MM.1S (cell line): ENCODE data around the gene WDR70.

Experiments
- DNase-seq: peaks from one replicate; pipeline ENCODE4 v3.0.0-alpha.2; 2015
- H2AFZ ChIP-seq: fragments of 300-600 bp; sonication (generic); 2 replicates; pipeline ENCODE4 v1.6.0; 2016; ENCODE audit warnings: antibody characterized with exemption, low read length
- H3F3A ChIP-seq: fragments of 300-600 bp; sonication (generic); 2 replicates; pipeline ENCODE4 v1.6.1; 2016; ENCODE audit warnings: mild to moderate bottlenecking, antibody characterized with exemption, low read length, moderate library complexity, mixed read lengths; ENCODE audit not compliant: insufficient read depth
- H3K27ac ChIP-seq: fragments of 300-600 bp; sonication (generic); 2 replicates; pipeline ENCODE4 v1.5.1; 2016; ENCODE audit warnings: mild to moderate bottlenecking, low read length
- H3K27me3 ChIP-seq: fragments of 300-600 bp; sonication (generic); replicated peaks from 2 replicates; pipeline ENCODE4 v1.6.0; 2016; ENCODE audit warnings: low read length; ENCODE audit not compliant: insufficient read depth
- H3K36me3 ChIP-seq: fragments of 300-600 bp; sonication (generic); replicated peaks from 2 replicates; pipeline ENCODE4 v1.6.1; 2016; ENCODE audit warnings: mild to moderate bottlenecking, low read length, mixed read lengths; ENCODE audit not compliant: insufficient read depth
- H3K4me1 ChIP-seq: fragments of 300-600 bp; sonication (generic); 2 replicates; pipeline ENCODE4 v1.6.1; 2016; ENCODE audit warnings: low read length, mixed read lengths
- H3K4me2 ChIP-seq: fragments of 300-600 bp; sonication (generic); 2 replicates; pipeline ENCODE4 v1.6.0; 2016; ENCODE audit warnings: low read depth, low read length
- H3K4me3 ChIP-seq: fragments of 300-600 bp; sonication (generic); 2 replicates; pipeline ENCODE4 v1.5.1; 2016; ENCODE audit warnings: low read length, mixed read lengths
- H3K79me2 ChIP-seq: fragments of 300-600 bp; sonication (generic); 2 replicates; pipeline ENCODE4 v1.6.1; 2016; ENCODE audit warnings: mixed run types, low read length, mixed read lengths
- H3K9ac ChIP-seq: fragments of 300-600 bp; sonication (generic); 2 replicates; pipeline ENCODE4 v1.6.1; 2016; ENCODE audit warnings: low read length, mixed read lengths
- H3K9me2 ChIP-seq: fragments of 300-600 bp; sonication (generic); replicated peaks from 2 replicates; pipeline ENCODE4 v1.6.1; 2016; ENCODE audit warnings: mild to moderate bottlenecking, low read length, mixed read lengths; ENCODE audit not compliant: insufficient read depth
- H3K9me3 ChIP-seq: fragments of 300-600 bp; sonication (generic); replicated peaks from 2 replicates; pipeline ENCODE4 v1.6.1; 2016; ENCODE audit warnings: mild to moderate bottlenecking, low read length, mixed read lengths; ENCODE audit not compliant: insufficient read depth
- H4K20me1 ChIP-seq: fragments of 300-600 bp; sonication (generic); 2 replicates; pipeline ENCODE4 v1.6.1; 2016; ENCODE audit warnings: mild to moderate bottlenecking, low read length, moderate library complexity, mixed read lengths; ENCODE audit not compliant: insufficient read depth
- CTCF ChIP-seq: fragments of 300-600 bp; sonication (generic); IDR thresholded peaks from 2 replicates; pipeline ENCODE4 v1.5.1; 2016; ENCODE audit warnings: antibody characterized with exemption, low read length, mixed read lengths
- EZH2 ChIP-seq: fragments of 300-600 bp; sonication (generic); optimal IDR thresholded peaks from 2 replicates; pipeline ENCODE3; 2017; ENCODE audit warnings: low read depth, mild to moderate bottlenecking, antibody characterized with exemption, low read length, mixed read lengths
- EZH2phosphoT487 ChIP-seq: fragments of 300-600 bp; sonication (generic); IDR thresholded peaks from 2 replicates; pipeline ENCODE4 v1.6.1; 2018; ENCODE audit warnings: antibody characterized with exemption, low read length

The WDR70 gene

GRCh38 chr5:37694867-37695266 lies 315.7 kb downstream of the WDR70 start:
- Histone ChIP-seq H3F3A (no peaks in the 10 kb centered on the region), H3K4me3 (no peak overlapping the region), H3K27me3 (no peaks in the 10 kb centered on the region), H3K9me3 (no peaks in the 10 kb centered on the region), H3K27ac (no peak overlapping the region), H3K4me2 (no peak overlapping the region), H2AFZ (no peak overlapping the region), H3K36me3 (no peaks in the 10 kb centered on the region), H3K9me2 (no peaks in the 10 kb centered on the region), H4K20me1 (no peaks in the 10 kb centered on the region), H3K4me1 (no peaks in the 10 kb centered on the region), H3K9ac (no peak overlapping the region), H3K79me2 (no peaks in the 10 kb centered on the region)
- TF ChIP-seq EZH2phosphoT487 = no peak
- TF ChIP-seq EZH2 = no peak
- TF ChIP-seq CTCF = no peak
- DNase-seq = no peak

- H3K4me1 ChIP-seq = no peaks in the 10 kb centered on the region
- no peaks in the 10 kb centered on the region for H4K20me1 ChIP-seq
- no peaks in the 10 kb centered on the region for H3K9me3 ChIP-seq
- no peaks in the 10 kb centered on the region for H3K27me3 ChIP-seq
- H3K4me2 ChIP-seq = no peak overlapping the region
- H3K9ac ChIP-seq = no peak overlapping the region
- no peak for DNase-seq
- H2AFZ ChIP-seq = no peak overlapping the region
- TF ChIP-seq EZH2 (no peak), CTCF (no peak), EZH2phosphoT487 (no peak)
- no peaks in the 10 kb centered on the region for H3F3A ChIP-seq
- H3K36me3 ChIP-seq = no peaks in the 10 kb centered on the region
- H3K79me2 ChIP-seq = no peaks in the 10 kb centered on the region
- no peaks in the 10 kb centered on the region for H3K9me2 ChIP-seq
- no peak overlapping the region for H3K27ac ChIP-seq
- H3K4me3 ChIP-seq = no peak overlapping the region
Measured at GRCh38 chr5:37695647-37696046, 316.5 kb downstream of the WDR70 start.

- H3K9ac ChIP-seq = no peak overlapping the region
- no peaks in the 10 kb centered on the region for H3K36me3 ChIP-seq
- no peak for DNase-seq
- H3K4me3 ChIP-seq = no peak overlapping the region
- no peak overlapping the region for H2AFZ ChIP-seq
- no peaks in the 10 kb centered on the region for H4K20me1 ChIP-seq
- H3K4me1 ChIP-seq = no peaks in the 10 kb centered on the region
- H3K4me2 ChIP-seq = no peak overlapping the region
- no peaks in the 10 kb centered on the region for H3K27me3 ChIP-seq
- no peaks in the 10 kb centered on the region for H3K9me3 ChIP-seq
- TF ChIP-seq EZH2phosphoT487 (no peak), EZH2 (no peak), CTCF (no peak)
- no peaks in the 10 kb centered on the region for H3K79me2 ChIP-seq
- H3K27ac ChIP-seq = no peak overlapping the region
- H3K9me2 ChIP-seq = no peaks in the 10 kb centered on the region
- no peaks in the 10 kb centered on the region for H3F3A ChIP-seq
Measured at GRCh38 chr5:37696190-37697021, 317.3 kb downstream of the WDR70 start.
